HG02973 (cell line): ENCODE data around the gene DYNC2LI1.

Source experiments
- ATAC-seq: cut with Tn5 transposase; IDR thresholded peaks from one replicate; pipeline ENCODE4 v1.9.1; 2021; ENCODE audit warnings: moderate library complexity; ENCODE audit not compliant: unreplicated experiment

Gene DYNC2LI1

DNA sequence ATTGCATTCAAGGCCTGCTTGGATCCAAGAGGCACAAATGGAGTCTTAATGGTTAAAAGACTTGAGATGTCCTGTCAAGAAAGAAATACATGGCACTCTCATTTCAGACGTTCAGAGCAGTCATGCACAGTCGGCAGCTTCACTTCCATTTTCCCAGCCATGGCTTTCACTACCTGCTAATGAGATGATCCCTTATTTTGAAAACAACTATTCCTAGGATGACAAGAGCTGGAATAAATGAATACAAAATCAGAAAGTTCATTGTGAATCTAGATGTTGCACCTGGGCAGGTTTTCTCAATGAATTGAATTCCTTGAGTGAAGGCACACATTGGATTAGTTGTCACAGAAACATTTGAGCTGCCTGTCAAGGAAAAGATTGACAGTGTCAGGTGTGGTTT, 39.1 kb downstream of the DYNC2LI1 start:
- no peak for ATAC-seq

DNA sequence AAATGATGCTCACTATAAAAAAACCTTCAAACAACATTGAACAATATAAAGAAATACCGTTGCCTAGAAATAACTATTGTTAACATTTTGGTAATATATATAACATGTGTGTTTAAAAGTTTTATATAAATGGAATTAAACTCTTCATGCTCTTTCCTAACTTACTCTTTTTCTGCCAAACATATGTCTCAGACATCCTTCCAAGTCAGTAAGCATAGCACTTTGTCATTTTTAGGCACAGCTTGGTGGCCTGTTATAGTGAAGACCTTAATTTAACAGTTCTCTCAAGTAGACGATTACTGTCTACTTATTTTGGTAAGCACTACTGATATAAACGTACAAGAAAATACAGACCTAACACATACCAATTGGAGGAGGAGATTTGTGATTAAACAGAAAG, 40.9 kb downstream of the DYNC2LI1 start:
- ATAC-seq, result no peak

DNA sequence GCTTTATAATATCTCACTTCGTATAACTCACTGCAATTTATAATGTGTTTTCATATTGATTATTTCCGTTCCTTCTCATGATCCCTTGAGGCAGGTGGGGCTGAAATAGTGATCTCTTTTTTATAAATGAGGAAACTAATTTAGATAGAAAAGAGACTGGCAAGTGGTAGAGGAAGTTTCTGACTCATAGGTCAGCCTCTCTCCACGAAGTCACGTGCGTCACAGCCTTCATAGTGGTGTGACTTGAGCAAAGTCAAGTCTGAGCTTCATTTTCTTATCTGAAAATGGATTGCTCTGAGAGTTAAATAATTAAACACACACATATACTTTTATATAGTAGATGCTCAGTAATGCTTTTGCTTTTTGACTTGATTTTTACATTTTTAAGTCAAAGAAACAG, 44.9 kb downstream of the DYNC2LI1 start:
- ATAC-seq, result no peak

- no peak for ATAC-seq
Observed at GRCh38 chr2:43819491-43820163, 45.8 kb downstream of the DYNC2LI1 start.

DNA sequence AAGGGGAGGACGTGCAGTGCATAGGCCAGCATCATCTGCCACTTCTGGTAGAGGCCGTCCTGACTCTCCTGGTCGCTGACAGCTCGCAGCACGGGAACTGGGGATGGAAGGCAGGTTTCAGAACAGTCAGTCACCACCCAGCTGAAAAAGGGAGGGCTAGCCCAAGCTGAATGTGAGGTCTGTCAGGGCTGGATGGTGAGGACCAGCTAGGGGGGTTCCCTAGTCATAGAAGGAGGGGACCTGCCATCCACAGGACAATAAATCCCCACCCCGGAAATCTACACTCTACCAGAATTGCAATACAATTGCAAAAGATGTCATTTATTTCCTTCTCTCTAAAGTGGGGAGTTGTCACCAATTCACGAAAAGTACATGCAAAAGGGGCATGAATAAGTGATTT, 49.0 kb downstream of the DYNC2LI1 start:
- no peak for ATAC-seq

DNA sequence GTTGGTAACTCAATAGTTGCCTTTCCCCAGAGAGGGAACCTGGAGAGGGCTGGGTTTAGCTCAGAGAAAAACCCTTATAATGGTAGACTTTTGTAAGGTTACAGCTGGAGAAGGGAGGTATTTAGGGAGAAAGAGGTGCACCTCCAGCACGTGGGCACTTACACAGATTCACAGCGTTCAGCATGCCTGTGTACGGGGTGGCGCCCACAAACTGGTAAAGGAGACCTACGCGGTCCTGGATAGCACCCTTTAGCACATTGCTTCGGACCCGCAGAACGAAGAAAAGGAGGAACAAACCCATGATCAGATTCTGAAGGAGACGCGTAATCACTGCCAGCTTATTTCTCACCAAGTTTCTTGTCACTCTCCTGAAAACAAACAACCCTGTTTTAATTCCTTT, 49.9 kb downstream of the DYNC2LI1 start:
- ATAC-seq, result no peak

DNA sequence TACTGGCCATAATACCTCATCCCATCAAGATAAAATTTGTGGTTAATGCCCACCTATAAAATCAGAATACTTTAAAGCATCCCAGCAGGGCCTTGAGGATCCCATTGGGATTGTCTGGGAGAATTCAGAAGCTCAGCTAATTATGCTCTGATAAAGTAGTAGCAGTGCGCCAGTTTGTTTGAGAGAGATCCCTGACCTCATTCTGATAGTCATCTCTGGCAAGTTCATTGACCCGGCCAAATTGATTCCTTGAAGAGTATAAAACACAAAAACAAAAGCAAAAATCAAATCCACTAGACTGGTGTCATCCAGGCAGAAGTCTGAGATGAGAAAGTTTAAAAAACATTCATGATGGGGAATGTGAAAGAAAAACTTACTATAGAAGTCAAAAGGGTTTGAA, 50.7 kb downstream of the DYNC2LI1 start:
- no peak for ATAC-seq

DNA sequence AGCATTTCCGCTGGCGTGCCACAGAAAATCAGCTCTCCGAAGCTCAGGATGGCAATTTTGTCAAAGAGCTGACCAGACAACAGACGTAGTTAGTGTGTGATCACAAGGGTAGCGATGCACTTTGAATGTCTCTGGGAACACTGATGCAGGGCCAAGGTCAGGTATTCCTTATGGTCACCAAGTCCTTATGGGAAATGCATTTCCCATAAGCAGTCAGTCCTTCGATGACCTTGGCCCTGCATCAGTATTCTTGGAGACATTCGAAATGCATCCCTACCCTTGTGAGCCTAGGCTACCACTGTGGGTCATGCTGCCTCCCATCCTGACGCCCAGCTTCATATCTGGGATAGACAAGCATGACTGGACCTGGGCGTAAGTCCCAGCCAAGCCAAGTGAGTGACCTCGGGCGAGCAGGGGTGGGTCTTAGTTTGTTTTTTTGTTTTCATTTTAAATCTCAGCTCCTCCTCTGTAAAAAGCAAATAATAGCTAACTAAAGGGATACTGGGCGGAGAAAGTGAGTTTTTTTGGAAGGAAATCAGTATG, 51.2 kb downstream of the DYNC2LI1 start:
- ATAC-seq, result no peak

- no peak for ATAC-seq
Observed at GRCh38 chr2:43825841-43826240, 52.0 kb downstream of the DYNC2LI1 start.

DNA sequence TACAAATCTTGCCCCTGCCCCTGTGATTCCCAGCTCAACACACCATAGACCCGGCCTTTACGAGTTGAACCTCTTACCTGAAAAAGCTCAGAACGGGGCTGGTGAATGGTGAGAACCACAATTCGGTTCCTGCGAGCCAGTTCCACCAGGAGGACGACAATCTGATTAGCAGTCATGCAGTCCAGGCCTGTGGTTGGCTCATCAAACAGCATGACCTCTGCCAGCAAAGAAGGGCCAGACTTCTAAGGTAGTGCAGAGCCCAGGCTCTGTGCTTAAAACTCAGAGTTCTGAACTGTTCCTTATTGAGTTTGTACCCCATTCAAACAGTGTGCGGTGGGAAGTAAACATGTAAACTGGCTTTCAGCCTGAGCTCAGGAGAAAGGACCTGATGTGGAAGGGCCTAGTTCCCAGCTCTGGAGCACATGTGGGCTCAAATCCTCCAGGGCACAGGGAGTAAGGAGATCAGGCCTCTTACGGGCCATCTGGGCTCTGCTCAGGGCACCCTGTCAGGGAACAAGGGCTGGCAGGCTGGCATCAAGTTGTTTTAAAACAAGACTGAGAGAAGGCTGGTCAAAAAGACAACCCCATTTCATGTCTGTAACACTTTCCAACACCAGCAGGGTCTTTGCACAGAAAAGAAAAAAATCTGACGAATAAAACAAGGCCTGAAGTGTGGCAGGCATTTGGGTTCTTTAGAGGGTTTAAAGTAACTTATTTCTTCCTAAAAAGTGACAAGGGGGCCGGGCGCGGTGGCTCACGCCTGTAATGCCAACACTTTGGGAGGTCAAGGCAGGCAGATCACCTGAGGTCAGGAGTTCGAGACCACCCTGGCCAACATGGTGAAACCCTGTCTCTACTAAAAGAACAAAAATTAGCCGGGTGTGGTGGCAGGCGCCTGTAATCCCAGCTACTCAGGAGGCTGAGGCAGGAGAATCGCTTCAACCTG, 52.7 kb downstream of the DYNC2LI1 start:
- ATAC-seq, result no peak

GRCh38 chr2:43831543-43832294, 57.9 kb downstream of the DYNC2LI1 start:
- no peak for ATAC-seq

DNA sequence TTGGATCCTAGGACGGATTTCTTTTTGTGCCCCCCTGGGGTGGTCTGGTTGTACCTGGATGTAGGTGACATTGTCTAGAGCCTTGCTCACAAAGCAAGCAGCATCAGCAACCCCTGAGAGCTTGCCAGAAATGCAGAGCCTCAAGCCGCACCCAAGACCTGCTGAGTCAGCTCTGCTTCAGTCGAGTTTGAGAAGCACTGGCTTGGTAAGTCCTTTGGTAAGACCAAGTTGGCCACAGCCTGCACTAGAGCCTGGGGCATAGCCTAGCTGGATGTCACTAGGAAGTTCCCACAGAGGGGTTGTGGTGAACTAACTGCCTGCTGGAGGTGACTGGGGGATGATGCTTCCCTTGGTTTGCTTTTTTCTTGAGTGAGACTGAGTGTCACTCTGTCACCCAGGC, 58.6 kb downstream of the DYNC2LI1 start:
- ATAC-seq, result no peak

GRCh38 chr2:43837033-43837432, 63.2 kb downstream of the DYNC2LI1 start:
- no peak for ATAC-seq

DNA sequence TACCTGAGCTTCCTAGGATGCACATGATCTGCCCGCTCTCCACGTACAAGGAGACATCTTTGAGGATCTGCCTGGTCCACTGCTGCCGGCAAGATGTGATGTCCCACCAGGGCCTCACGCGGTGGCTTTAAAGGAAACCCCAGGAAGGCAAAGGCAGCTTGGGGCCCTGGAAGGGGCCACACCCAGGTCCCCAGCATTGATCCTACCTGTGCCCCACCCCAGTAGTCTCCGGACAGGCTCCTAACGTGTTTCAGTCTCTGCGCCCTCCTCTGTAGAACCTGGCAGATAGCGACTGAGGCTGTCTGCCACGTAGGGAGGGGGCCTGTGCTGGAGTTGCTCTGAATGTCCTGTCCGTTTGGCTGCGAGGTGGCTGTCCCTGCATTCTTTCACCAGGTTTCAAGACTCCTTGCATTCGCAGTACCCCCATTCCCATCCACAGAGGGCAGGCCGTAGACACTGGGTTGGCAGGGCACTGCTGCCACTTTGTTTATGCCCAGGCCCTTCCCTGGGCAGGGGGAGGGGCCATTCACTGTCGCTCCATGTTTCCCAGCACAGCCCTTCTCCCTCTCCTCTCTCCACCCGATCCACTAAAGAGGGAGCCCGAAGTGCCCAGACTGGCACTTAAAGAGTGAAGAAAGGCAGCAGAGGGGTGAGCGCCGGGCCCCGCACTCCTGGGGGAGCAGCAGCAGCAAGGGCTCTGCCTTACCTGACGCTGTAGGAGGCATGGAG, 64.2 kb downstream of the DYNC2LI1 start:
- ATAC-seq, result no peak

DNA sequence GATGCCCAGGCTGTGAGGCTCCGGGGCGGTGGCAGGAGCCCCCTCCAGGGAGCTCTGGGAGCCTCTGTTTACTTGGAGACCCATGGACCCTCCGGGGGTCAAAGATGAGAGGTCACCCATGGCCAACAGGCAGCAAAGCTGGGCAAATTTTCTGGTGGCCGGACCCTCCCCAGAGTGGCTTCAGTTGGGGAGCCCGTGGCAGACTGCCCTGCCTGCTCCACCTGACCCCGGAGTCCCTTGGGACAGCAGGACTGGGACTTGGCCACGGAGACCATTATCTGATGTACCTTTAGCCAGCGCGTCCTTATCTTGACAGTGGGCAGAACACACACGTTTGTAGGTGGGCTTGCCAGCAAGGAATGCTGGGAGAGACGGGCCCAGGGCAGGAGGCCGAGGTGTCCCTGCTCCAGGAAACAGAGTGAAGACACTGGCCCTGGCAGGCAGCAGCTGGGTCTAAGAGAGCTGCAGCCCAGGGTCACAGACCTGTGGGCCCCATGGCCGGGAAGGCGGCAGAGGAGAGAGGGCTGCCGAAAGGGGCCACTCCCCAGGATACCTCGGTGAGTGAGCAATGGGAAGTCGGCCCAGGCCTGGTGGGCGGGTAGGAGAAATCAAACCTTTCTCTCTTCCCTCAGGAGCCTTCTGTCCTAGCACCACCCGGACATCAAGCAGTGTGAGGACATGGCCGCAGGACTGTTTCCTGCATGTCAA, 64.9 kb downstream of the DYNC2LI1 start, which contains the start of the genes ABCG5 and ABCG8:
TSS of gene ABCG5 (minus strand) at position 280 of the 708 bp plus-strand sequence. CDS start at position 120, 160 bp downstream.
TSS of gene ABCG8 (plus strand) at position 412 of the 708 bp plus-strand sequence. CDS start at position 495, 83 bp downstream.
- no peak for ATAC-seq

DNA sequence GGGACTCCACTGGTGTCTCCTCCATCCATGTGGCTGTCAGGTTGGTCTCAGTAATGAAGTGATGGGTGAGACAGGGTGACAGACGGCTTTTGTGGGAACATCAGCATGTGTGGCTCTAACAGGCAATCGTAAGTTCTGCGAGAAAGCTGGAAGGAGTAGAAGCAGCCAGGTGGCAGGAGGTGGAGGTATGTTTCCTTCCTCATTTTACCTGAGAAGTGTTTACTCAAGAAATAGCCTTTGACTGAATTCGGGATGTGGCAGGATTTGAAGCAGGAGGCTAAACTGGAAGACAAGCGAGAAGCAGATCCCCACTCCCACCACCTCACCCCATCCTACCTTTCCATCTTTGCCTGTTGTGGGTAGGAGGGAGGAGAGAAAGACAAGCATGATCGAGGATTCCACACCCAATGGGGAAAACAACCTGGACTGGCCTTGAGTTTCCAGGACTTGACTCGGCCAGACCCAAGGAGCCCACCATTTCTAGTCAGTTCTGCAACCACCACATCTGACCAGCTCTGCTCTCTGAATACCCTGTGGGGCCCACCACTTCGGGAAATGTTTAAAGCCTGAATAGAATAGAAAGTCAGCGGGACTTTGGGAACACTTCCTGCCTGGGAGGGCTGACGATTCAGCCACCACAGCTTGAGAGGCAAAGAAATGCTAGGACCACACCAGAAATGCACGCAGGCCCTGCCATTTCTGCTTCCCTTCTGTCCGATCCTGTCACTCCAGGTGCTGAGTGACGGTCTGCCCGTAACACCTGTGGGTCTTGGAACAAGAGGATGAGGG, 66.1 kb downstream of the DYNC2LI1 start:
- no peak for ATAC-seq

DNA sequence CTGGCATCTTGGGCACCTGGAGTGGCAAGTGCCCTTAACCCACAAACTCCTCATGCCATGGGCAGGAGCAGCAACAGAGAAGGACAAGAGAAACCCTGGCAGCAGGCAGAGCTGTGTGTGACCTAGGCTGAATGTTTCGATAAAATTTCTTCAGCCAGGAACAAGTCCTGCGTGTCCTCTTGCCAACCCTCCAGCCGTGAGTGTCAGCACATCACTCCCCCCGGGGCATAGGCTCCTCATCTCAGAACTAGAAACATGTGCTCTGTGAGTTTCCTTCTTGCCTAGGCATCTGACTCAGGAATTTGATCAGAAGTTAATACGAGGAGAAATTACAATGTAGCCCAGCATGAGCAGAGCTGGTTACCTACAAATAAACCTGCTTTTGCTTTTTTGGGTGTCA, 67.1 kb downstream of the DYNC2LI1 start:
- ATAC-seq, result no peak

- ATAC-seq, result no peak
Observed at GRCh38 chr2:43841949-43842865, 68.4 kb downstream of the DYNC2LI1 start.
